Measurements from ENCODE around the gene IGSF21. TPM values are rescaled to one million over a fixed set of nuclear protein-coding genes. Genes with fewer than 3 reads are reported as not detected.

IGSF21 gene
- total RNA-seq, 1 donor from 2014 or later = not detected

DNA sequence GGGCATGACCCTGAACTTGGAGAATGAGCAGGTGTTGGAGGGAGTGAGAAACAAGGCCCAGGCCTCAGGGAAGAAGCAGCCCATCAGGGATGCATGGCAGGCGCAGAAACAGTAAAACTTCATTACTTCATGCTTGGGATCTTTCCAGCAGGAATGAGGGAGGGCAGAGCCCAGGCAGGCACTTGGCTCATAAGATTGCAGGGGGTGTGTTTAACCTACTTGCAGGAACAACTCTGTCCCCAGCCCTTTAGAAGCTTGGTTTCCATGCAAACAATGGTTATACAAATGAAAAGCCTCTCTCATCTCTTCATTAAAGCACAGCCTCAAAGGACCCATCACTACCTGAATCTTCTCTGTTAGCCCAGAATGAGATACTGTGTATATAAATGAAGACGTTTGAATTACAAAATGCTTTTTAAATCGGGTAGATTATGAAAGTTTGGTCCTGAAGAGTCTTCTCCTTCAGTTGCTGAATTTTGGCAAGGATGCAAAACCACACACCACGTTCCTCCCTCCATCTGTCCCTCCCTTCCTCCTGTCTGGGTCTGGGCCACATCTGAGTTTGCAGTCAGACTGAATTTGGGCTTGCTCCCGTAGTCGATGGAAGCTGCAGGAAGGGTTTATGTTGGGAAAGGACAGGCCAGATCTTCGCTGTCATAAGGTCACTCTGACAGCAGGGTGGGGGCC is 218.8 kb downstream of the IGSF21 start:
- no peaks in the 10 kb centered on the region for H3K36me3 Mint-ChIP-seq
- peaks cover 33% of the 10 kb centered on the region for H3K27me3 Mint-ChIP-seq (ENCODE audit: low read depth)
- H3K4me3 Mint-ChIP-seq = no peak overlapping the region
- no peaks in the 10 kb centered on the region for H3K9me3 Mint-ChIP-seq
- no peak overlapping the region for H3K27ac Mint-ChIP-seq
- peaks cover 4% of the 10 kb centered on the region for H3K4me1 Mint-ChIP-seq
- TF ChIP-seq, protein P1, sequence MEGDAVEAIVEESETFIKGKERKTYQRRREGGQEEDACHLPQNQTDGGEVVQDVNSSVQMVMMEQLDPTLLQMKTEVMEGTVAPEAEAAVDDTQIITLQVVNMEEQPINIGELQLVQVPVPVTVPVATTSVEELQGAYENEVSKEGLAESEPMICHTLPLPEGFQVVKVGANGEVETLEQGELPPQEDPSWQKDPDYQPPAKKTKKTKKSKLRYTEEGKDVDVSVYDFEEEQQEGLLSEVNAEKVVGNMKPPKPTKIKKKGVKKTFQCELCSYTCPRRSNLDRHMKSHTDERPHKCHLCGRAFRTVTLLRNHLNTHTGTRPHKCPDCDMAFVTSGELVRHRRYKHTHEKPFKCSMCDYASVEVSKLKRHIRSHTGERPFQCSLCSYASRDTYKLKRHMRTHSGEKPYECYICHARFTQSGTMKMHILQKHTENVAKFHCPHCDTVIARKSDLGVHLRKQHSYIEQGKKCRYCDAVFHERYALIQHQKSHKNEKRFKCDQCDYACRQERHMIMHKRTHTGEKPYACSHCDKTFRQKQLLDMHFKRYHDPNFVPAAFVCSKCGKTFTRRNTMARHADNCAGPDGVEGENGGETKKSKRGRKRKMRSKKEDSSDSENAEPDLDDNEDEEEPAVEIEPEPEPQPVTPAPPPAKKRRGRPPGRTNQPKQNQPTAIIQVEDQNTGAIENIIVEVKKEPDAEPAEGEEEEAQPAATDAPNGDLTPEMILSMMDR (IDR thresholded peaks at IDR 0.05; ENCODE audit: unreplicated experiment) = no peak
- DNase-seq (ENCODE audit: low spot score in 2 of 2, unreplicated experiment in 2 of 2) = no peak

DNA sequence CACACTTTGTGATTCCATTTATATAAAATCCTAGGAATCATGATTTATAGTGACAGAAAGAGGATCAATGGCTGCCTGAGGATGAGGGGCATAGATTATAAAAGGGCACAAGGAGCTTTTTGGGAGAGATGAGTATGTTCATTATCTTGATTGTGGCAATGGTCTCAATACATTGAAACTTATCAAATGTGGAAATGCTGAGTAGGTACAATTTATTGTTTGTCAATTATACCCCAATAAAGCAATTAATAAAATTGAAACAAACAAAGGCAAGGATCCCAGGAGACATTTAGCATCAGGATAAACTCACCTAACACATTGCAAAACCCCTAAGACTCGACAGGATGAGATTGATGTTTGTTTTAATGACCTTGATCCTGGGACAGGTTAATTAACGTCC is 220.1 kb downstream of the IGSF21 start:
- peaks cover 45% of the 10 kb centered on the region for H3K27me3 Mint-ChIP-seq (ENCODE audit: low read depth)
- no peak for DNase-seq (ENCODE audit: low spot score in 2 of 2, unreplicated experiment in 2 of 2)
- H3K9me3 Mint-ChIP-seq = no peaks in the 10 kb centered on the region
- no peaks in the 10 kb centered on the region for H3K36me3 Mint-ChIP-seq
- TF ChIP-seq, protein P1 (IDR thresholded peaks at IDR 0.05; ENCODE audit: unreplicated experiment) = no peak
- peaks cover 4% of the 10 kb centered on the region for H3K4me1 Mint-ChIP-seq
- H3K27ac Mint-ChIP-seq = no peak overlapping the region
- H3K4me3 Mint-ChIP-seq = no peak overlapping the region

DNA sequence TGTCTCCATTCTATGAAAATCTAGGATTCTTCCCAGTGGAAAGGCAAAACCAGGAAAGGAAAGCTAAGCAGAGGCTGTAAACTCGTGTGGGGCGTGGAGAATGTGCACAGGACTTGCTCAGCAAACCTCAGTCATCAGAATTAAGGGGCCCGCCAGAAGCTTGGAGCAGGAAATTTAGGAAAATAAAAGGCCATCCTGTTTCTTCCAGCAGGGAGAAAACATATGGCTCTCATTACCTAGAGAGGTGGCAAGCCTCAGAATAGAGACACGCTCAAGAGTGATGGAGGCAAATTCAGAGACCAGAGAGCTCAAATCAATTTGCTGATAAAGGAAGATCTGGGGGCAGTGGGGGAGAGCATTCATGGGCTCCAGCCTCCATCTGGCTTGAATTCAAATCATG is 221.2 kb downstream of the IGSF21 start:
- Mint-ChIP-seq H3K27me3 (ENCODE audit: low read depth) (peaks cover 51% of the 10 kb centered on the region), H3K9me3 (no peaks in the 10 kb centered on the region), H3K4me3 (no peak overlapping the region), H3K4me1 (peaks cover 4% of the 10 kb centered on the region), H3K36me3 (no peaks in the 10 kb centered on the region), H3K27ac (peak overlapping the region; percentile 10)
- TF ChIP-seq, protein P1 (IDR thresholded peaks at IDR 0.05; ENCODE audit: unreplicated experiment) = no peak
- no peak for DNase-seq (ENCODE audit: low spot score in 2 of 2, unreplicated experiment in 2 of 2)

GRCh38 chr1:18329469-18330253 is 222.1 kb downstream of the IGSF21 start:
- no peak for DNase-seq (ENCODE audit: low spot score in 2 of 2, unreplicated experiment in 2 of 2)
- no peak overlapping the region for H3K27ac Mint-ChIP-seq
- TF ChIP-seq, protein P1 (IDR thresholded peaks at IDR 0.05; ENCODE audit: unreplicated experiment) = no peak
- H3K4me3 Mint-ChIP-seq = no peak overlapping the region
- H3K9me3 Mint-ChIP-seq = no peaks in the 10 kb centered on the region
- peaks cover 50% of the 10 kb centered on the region for H3K27me3 Mint-ChIP-seq (ENCODE audit: low read depth)
- peaks cover 4% of the 10 kb centered on the region for H3K4me1 Mint-ChIP-seq
- H3K36me3 Mint-ChIP-seq = no peaks in the 10 kb centered on the region

DNA sequence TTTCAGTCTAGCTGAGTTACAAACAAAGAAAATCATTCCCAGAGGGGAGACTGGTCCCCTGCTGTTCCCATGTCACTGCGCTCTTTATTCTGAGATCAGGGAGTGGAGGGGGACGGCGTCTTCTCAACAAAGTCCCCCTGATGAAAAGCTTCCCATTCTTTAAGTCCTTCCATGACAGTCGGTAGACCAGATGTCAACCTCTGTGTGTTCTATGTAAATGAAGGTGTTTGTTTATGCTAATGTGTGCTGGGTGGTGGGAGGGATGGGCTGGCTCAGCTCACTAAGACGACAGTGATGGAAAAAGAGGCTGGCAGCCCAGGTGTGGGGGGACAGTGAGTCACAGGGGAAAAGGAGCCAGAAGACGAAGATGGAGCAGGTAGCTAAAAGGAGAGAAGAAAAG is 225.0 kb downstream of the IGSF21 start:
- H3K4me1 Mint-ChIP-seq = no peaks in the 10 kb centered on the region
- no peak overlapping the region for H3K27ac Mint-ChIP-seq

More for the DNA sequence above, 225.0 kb downstream of the IGSF21 start:
- H3K4me3 Mint-ChIP-seq = no peak overlapping the region
- no peaks in the 10 kb centered on the region for H3K36me3 Mint-ChIP-seq
- DNase-seq (ENCODE audit: low spot score in 2 of 2, unreplicated experiment in 2 of 2) = no peak
- H3K9me3 Mint-ChIP-seq = no peaks in the 10 kb centered on the region
- TF ChIP-seq, protein P1 (IDR thresholded peaks at IDR 0.05; ENCODE audit: unreplicated experiment) = no peak
- H3K27me3 Mint-ChIP-seq (ENCODE audit: low read depth) = peaks cover 48% of the 10 kb centered on the region
